PFSK-1 (cell line): ENCODE measurements around the gene MIAT.

Experiments used
- FOXP2 ChIP-seq: optimal IDR thresholded peaks from 2 replicates; pipeline ENCODE3; 2011; ENCODE audit warnings: borderline replicate concordance, control low read depth, inconsistent platforms; ENCODE audit not compliant: insufficient read depth; ENCODE audit errors: extremely low read length, extremely low read depth
- POLR2AphosphoS5 ChIP-seq: IDR thresholded peaks from 2 replicates; pipeline ENCODE4 v1.6.1; 2012; ENCODE audit warnings: low read depth, mild to moderate bottlenecking, control low read depth, low read length, moderate library complexity
- SIN3A ChIP-seq: IDR thresholded peaks from 2 replicates; pipeline ENCODE4 v1.6.1; 2012; ENCODE audit warnings: mild to moderate bottlenecking, low read length, moderate library complexity, borderline replicate concordance; ENCODE audit not compliant: insufficient read depth
- TAF1 ChIP-seq: IDR thresholded peaks from 2 replicates; pipeline ENCODE4 v1.6.1; 2012; ENCODE audit warnings: low read length, control low read depth, borderline replicate concordance; ENCODE audit not compliant: insufficient read depth
- TF ChIP-seq, protein P1 (sequence below), 2 experiments: IDR thresholded peaks; 2 replicates each; pipeline versions ENCODE4 v1.6.1 to v1.8.0; 2011 to 2012; ENCODE audit warnings: low read depth in 2 of 2, low read length in 2 of 2, control low read depth in 1 of 2, inconsistent platforms in 1 of 2, mild to moderate bottlenecking in 1 of 2, moderate library complexity in 1 of 2; ENCODE audit not compliant: insufficient read depth in 1 of 2

Gene MIAT

GRCh38 chr22:26610996-26611395 is 46.4 kb upstream of the MIAT start:
- TF ChIP-seq TAF1 (no peak), FOXP2 (no peak), POLR2AphosphoS5 (no peak), SIN3A (no peak)
- TF ChIP-seq, protein P1, sequence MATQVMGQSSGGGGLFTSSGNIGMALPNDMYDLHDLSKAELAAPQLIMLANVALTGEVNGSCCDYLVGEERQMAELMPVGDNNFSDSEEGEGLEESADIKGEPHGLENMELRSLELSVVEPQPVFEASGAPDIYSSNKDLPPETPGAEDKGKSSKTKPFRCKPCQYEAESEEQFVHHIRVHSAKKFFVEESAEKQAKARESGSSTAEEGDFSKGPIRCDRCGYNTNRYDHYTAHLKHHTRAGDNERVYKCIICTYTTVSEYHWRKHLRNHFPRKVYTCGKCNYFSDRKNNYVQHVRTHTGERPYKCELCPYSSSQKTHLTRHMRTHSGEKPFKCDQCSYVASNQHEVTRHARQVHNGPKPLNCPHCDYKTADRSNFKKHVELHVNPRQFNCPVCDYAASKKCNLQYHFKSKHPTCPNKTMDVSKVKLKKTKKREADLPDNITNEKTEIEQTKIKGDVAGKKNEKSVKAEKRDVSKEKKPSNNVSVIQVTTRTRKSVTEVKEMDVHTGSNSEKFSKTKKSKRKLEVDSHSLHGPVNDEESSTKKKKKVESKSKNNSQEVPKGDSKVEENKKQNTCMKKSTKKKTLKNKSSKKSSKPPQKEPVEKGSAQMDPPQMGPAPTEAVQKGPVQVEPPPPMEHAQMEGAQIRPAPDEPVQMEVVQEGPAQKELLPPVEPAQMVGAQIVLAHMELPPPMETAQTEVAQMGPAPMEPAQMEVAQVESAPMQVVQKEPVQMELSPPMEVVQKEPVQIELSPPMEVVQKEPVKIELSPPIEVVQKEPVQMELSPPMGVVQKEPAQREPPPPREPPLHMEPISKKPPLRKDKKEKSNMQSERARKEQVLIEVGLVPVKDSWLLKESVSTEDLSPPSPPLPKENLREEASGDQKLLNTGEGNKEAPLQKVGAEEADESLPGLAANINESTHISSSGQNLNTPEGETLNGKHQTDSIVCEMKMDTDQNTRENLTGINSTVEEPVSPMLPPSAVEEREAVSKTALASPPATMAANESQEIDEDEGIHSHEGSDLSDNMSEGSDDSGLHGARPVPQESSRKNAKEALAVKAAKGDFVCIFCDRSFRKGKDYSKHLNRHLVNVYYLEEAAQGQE (IDR thresholded peaks at IDR 0.05; ENCODE audit: insufficient read depth in 1 of 2, low read depth in 2 of 2, low read length in 2 of 2): no peak

GRCh38 chr22:26612652-26613051 is 44.7 kb upstream of the MIAT start:
- TF ChIP-seq FOXP2 (no peak), TAF1 (no peak), POLR2AphosphoS5 (no peak), SIN3A (no peak)
- TF ChIP-seq, protein P1 (IDR thresholded peaks at IDR 0.05; ENCODE audit: insufficient read depth in 1 of 2, low read depth in 2 of 2, low read length in 2 of 2): no peak

DNA sequence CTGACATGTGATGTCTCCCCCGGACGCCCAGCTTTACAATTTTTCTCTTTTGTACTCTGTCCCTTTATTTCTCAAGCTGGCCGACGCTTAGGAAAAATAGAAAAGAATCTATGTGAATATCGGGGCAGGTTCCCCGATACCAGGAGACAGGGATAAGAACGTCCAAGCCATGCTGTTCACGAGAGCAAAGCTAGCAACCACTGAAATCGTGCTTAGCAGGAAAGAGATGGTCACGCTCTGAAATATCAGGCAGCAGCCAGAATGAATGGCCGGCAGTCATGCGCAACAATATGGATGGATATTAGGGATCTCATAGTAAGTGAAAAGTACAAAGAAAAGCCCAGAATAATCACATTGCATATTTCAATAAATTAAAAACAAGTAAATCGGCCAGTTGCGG is 43.1 kb upstream of the MIAT start:
- TF ChIP-seq SIN3A: no peak
- TF ChIP-seq, protein P1 (IDR thresholded peaks at IDR 0.05; ENCODE audit: insufficient read depth in 1 of 2, low read depth in 2 of 2, low read length in 2 of 2): no peak
- no peak for TF ChIP-seq FOXP2
- no peak for TF ChIP-seq POLR2AphosphoS5

DNA sequence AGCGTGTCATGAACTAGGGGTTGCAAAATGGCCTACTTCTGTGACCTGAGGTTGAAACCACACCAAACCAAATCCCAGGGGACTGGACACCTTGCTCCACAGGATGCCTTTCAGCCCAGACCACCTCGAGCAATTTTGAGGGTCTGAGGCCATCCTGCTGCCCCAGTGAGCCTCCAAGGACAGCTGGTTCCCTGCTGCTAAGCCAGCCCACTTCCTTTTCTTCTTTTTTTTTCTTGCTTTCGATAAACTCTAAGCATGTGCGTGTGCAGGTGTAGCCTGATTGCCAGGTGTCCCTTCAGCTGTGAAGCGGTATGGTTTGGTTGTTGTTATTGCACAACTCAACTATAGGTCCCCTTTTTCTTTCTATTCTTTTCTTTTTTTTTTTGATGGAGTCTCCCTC is 42.2 kb upstream of the MIAT start:
- TF ChIP-seq, protein P1 (IDR thresholded peaks at IDR 0.05; ENCODE audit: insufficient read depth in 1 of 2, low read depth in 2 of 2, low read length in 2 of 2): no peak
- TF ChIP-seq SIN3A: no peak

DNA sequence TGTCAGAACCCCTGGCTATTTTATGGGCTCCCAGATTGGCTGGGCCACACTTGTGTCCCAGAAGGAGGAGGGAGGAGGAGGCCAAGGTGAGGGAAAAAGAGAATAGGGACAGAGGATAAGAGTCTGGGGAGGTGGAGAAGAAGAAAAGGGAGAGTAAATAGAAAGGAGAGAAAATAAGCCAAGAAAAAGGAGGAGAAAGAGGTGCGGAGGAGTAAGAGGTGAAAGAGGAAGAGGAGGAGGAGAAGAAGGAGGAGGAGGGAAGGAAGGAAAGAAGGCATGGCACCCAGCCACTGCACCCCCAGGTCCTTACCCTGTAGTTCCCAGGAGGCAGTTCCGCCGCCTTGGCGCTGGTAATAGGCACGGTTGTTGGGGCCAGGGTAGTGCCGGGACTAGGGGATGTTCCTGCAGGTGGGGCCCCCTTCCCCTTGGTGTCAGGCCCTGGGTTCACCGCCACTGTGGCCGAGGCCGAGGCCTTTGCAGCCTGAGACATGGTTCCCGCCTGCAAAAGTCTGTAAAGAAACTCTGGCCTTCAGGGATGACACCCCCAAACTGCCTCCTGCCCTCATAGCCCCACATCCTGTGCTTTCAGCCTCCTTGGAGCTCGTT is 41.5 kb upstream of the MIAT start:
- TF ChIP-seq, protein P1 (IDR thresholded peaks at IDR 0.05; ENCODE audit: insufficient read depth in 1 of 2, low read depth in 2 of 2, low read length in 2 of 2): no peak
- TF ChIP-seq POLR2AphosphoS5 (no peak), FOXP2 (no peak), SIN3A (no peak), TAF1 (no peak)
